Retinal pigment epithelial cell (primary cell): ENCODE results near the gene CPLX4.

Experiments
- DNase-seq: peaks from one replicate; pipeline ENCODE4 v3.0.0-alpha.2; 2010; ENCODE audit warnings: low read depth
- H3K4me3 ChIP-seq: 2 replicates; pipeline ENCODE4 v1.5.1; 2011; ENCODE audit warnings: mild to moderate bottlenecking, low read length, control low read depth, moderate library complexity
- CTCF ChIP-seq: conservative IDR thresholded peaks from 2 replicates; pipeline ENCODE4 v1.5.1; 2011; ENCODE audit warnings: low read depth, low read length, control low read depth, inconsistent platforms

CPLX4 gene

GRCh38 chr18:59267503-59268126 lies 50.8 kb downstream of the CPLX4 start:
- no peak for TF ChIP-seq CTCF
- H3K4me3 ChIP-seq: no peak overlapping the region
- no peak for DNase-seq

- no peak overlapping the region for H3K4me3 ChIP-seq
- DNase-seq: no peak
- TF ChIP-seq CTCF: no peak
Observed at GRCh38 chr18:59266886-59267502, 51.5 kb downstream of the CPLX4 start.

GRCh38 chr18:59266459-59266858 lies 52.0 kb downstream of the CPLX4 start:
- H3K4me3 ChIP-seq: no peak overlapping the region
- DNase-seq: no peak
- peak; percentile 8 for TF ChIP-seq CTCF

- no peak overlapping the region for H3K4me3 ChIP-seq
- DNase-seq: no peak
- TF ChIP-seq CTCF: no peak
Observed at GRCh38 chr18:59265974-59266369, 52.5 kb downstream of the CPLX4 start.

- no peak for TF ChIP-seq CTCF
- DNase-seq: no peak
- H3K4me3 ChIP-seq: peak overlapping the region; percentile 53
Observed at GRCh38 chr18:59265246-59265973, 53.0 kb downstream of the CPLX4 start.

GRCh38 chr18:59264651-59265245 lies 53.7 kb downstream of the CPLX4 start:
- no peak for DNase-seq
- peak overlapping the region; percentile 53 for H3K4me3 ChIP-seq
- TF ChIP-seq CTCF: no peak
